ENCODE results near the gene STAB1. TPM values are rescaled to one million over a fixed set of nuclear protein-coding genes. Genes with fewer than 3 reads are reported as not detected.
A peak's percentile ranks its signal among the peaks of the same experiment; 100 is the strongest.

The STAB1 gene
- total RNA-seq, 1 donor from 2014 or later = 67.3 TPM

DNA sequence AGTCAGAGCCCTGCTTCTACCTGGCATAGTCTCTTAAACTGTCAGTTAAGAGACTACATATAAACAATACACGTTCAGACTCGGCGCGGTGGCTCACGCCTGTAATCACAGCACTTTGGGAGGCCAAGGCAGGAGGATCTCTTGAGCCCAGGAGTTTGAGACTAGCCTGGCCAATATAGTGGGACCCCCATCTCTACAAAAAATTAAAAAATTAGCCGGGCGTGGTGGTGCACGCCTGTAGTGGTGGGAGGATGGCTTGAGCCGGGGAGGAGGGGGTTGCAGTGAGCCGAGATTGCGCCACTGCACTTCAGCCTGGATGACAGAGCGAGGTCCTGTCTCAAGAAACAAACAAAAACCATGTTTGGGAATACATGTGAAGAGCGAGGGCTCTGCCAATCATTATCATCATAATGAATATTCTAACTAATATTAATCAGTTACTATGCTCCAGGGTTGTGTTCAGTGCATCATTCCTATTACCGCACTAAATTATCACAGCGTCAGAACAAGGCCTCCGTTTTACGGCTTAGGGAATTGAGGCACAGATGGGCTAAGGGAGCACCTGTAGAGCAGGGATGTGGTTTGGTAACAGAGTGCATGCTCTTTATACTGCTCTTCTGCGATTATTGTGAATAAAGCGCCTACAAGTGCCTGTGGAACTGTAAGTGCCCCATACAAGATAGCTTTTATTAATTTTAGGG is 40.4 kb downstream of the STAB1 start:
- peaks cover 0 to 8% (median 3%) of the 10 kb centered on the region in 3 donors for H3K36me3 ChIP-seq (ENCODE audit: control insufficient read depth in 3 of 3, insufficient read depth in 3 of 3, low read length in 3 of 3)
- peaks cover 52 to 70% (median 55%) of the 10 kb centered on the region in 3 donors for H3K4me1 ChIP-seq (ENCODE audit: control insufficient read depth in 3 of 3, insufficient read depth in 3 of 3, low read length in 3 of 3)
- H3K9ac ChIP-seq (ENCODE audit: low read depth in 1 of 3, low read length in 3 of 3) = peak overlapping the region; percentile 27 to 50 (median 40)
- H3K27ac ChIP-seq (ENCODE audit: low read depth, low read length) = peak overlapping the region; percentile 36
- peaks cover 0 to 3% (median 0%) of the 10 kb centered on the region in 3 donors for H3K27me3 ChIP-seq (ENCODE audit: control insufficient read depth in 3 of 3, insufficient read depth in 3 of 3, low read length in 3 of 3)
- peak overlapping the region in 2 of 3 donors; percentile 62 to 94 for H3K4me3 ChIP-seq (ENCODE audit: low read length in 3 of 3)
- no peaks in the 10 kb centered on the region for H3K9me3 ChIP-seq (ENCODE audit: control insufficient read depth in 3 of 3, low read length in 3 of 3)

DNA sequence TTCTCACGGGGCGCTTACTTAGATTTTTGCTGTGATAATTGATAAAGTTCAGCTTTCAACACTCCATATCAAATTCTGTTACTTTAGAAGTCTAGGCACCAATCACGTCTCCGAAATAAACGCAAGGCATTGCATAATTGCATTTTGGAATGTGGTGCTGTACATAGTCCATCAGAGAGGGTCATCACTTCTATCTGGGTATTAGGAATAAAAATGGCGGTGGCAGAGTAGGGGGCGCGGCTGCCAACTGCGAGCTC is 40.9 kb downstream of the STAB1 start:
- Histone ChIP-seq H3K9ac (ENCODE audit: low read depth in 1 of 3, low read length in 3 of 3) (peak overlapping the region; percentile 27 to 50 (median 40)), H3K4me1 (ENCODE audit: control insufficient read depth in 3 of 3, insufficient read depth in 3 of 3, low read length in 3 of 3) (peaks cover 47 to 65% (median 50%) of the 10 kb centered on the region in 3 donors), H3K27me3 (ENCODE audit: control insufficient read depth in 3 of 3, insufficient read depth in 3 of 3, low read length in 3 of 3) (peaks cover 0 to 3% (median 0%) of the 10 kb centered on the region in 3 donors), H3K27ac (ENCODE audit: low read depth, low read length) (peak overlapping the region; percentile 36), H3K4me3 (ENCODE audit: low read length in 3 of 3) (peak overlapping the region; percentile 58 to 94 (median 62)), H3K9me3 (ENCODE audit: control insufficient read depth in 3 of 3, low read length in 3 of 3) (no peaks in the 10 kb centered on the region), H3K36me3 (ENCODE audit: control insufficient read depth in 3 of 3, insufficient read depth in 3 of 3, low read length in 3 of 3) (peaks cover 3 to 8% (median 6%) of the 10 kb centered on the region in 3 donors)

DNA sequence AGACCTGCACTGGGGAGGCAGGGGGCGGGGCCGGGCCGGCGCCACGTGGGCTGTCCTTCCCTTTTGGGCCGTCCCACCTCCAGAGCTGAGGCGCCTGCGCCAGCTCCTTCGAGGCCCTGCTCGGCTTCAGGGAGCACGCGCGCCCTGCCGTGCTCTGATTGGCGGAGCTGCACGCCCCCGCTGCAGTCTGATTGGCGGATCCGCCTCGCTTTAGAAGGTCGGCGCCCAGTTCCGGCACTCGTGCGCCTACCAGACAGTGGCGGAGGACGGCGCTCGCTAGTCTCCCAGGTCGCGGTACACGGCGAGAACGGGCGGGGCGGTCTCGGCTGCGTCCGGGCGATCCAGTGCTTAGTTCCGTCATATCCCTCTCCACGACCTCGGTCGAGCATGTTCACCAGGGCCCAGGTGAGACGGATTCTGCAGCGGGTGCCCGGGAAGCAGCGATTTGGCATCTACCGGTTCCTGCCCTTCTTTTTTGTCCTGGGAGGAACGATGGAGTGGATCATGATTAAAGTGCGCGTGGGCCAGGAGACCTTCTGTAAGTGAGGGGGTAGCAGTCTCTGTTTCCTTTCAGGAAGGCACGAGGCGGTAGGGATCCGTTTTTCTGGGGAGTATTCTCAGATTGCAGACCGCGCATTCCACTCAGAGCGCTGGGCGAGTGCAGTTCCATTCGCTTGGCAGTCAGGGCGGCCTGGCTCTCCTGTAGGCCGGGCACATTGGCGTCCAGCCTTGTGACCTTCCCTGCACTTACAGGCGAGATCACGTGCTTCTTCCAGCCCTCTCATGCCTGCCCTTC is 41.4 kb downstream of the STAB1 start, which contains the start of gene UQCC5:
Gene UQCC5 (plus strand): TSS at position 237 of the 796 bp plus-strand sequence. CDS start 151 bp downstream, at position 388.
- Histone ChIP-seq H3K9ac (ENCODE audit: low read depth in 1 of 3, low read length in 3 of 3) (peak within 1 kb of the TSS; percentile 87 to 100 (median 96)), H3K4me1 (ENCODE audit: control insufficient read depth in 3 of 3, insufficient read depth in 3 of 3, low read length in 3 of 3) (peaks cover 43 to 61% (median 45%) of the 10 kb centered on the region in 3 donors), H3K27ac (ENCODE audit: low read depth, low read length) (peak within 1 kb of the TSS; percentile 93), H3K27me3 (ENCODE audit: control insufficient read depth in 3 of 3, insufficient read depth in 3 of 3, low read length in 3 of 3) (peaks cover 0 to 3% (median 0%) of the 10 kb centered on the region in 3 donors), H3K4me3 (ENCODE audit: low read length in 3 of 3) (peak within 1 kb of the TSS; percentile 94 to 98 (median 94)), H3K36me3 (ENCODE audit: control insufficient read depth in 3 of 3, insufficient read depth in 3 of 3, low read length in 3 of 3) (peaks cover 5 to 8% (median 7%) of the 10 kb centered on the region in 3 donors), H3K9me3 (ENCODE audit: control insufficient read depth in 3 of 3, low read length in 3 of 3) (no peaks in the 10 kb centered on the region)

DNA sequence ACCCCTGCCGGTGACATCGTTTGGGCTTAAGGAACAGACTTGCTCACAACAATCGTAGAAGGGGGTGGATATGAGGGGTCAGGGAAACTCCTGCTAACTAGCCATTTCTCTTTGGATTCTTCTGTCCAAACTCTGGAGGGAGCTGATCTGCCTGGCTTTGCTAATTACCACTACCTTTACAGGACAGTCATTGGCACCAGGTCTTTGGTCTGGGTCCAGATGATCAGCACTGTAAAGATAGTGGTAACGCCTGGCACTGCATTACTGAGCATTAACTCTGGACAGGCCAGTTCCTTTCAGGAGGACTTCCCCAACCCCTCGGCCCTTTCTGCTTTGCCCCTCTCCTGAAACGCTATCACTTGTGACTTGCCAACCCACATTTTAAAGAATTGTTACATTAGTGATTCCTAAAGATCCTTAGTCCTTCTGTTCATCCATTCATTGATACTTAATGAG is 42.1 kb downstream of the STAB1 start:
- H3K4me3 ChIP-seq (ENCODE audit: low read length in 3 of 3) = peak overlapping the region; percentile 94 to 98 (median 94)
- H3K9ac ChIP-seq (ENCODE audit: low read depth in 1 of 3, low read length in 3 of 3) = peak overlapping the region; percentile 87 to 100 (median 96)
- H3K27me3 ChIP-seq (ENCODE audit: control insufficient read depth in 3 of 3, insufficient read depth in 3 of 3, low read length in 3 of 3) = peaks cover 0 to 3% (median 0%) of the 10 kb centered on the region in 3 donors
- H3K27ac ChIP-seq (ENCODE audit: low read depth, low read length) = peak overlapping the region; percentile 93
- no peaks in the 10 kb centered on the region for H3K9me3 ChIP-seq (ENCODE audit: control insufficient read depth in 3 of 3, low read length in 3 of 3)
- peaks cover 5 to 9% (median 8%) of the 10 kb centered on the region in 3 donors for H3K36me3 ChIP-seq (ENCODE audit: control insufficient read depth in 3 of 3, insufficient read depth in 3 of 3, low read length in 3 of 3)
- peaks cover 39 to 55% (median 41%) of the 10 kb centered on the region in 3 donors for H3K4me1 ChIP-seq (ENCODE audit: control insufficient read depth in 3 of 3, insufficient read depth in 3 of 3, low read length in 3 of 3)

DNA sequence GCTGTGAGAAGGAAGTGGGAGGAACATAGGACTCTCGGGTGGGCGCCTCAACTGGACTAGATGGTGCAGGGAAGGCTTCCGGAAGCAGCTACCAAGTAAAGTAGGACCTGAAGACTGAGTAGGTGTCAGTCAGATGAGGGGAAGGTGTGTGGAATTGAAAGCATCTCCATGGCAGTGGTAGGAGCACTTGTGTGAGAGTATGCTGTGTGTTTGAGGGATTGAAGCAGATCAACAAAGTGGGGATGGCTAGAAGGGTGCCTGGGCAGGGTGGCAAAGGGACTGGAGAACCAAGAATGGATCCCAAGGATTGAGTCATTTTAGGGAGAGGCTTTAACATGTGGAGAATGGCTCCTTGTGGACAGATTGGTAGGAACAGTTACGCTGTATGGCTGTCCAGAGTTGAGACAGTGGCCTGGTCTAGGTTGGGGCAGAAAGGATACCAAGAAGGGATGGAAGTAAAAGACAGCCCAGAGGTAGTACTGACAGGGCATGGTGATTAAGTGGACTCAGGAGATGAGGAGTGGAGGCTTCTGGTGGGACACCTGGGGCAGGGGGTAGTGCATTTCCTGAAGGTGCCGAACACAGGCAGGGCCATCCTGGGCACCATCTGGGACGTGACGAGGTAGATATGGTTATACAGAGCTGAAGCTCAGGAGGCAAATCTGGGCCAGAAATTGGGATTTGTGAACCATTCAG is 42.7 kb downstream of the STAB1 start:
- H3K4me1 ChIP-seq (ENCODE audit: control insufficient read depth in 3 of 3, insufficient read depth in 3 of 3, low read length in 3 of 3) = peaks cover 33 to 48% (median 35%) of the 10 kb centered on the region in 3 donors
- peak overlapping the region; percentile 87 to 100 (median 96) for H3K9ac ChIP-seq (ENCODE audit: low read depth in 1 of 3, low read length in 3 of 3)
- no peaks in the 10 kb centered on the region for H3K9me3 ChIP-seq (ENCODE audit: control insufficient read depth in 3 of 3, low read length in 3 of 3)
- H3K27me3 ChIP-seq (ENCODE audit: control insufficient read depth in 3 of 3, insufficient read depth in 3 of 3, low read length in 3 of 3) = peaks cover 0 to 3% (median 0%) of the 10 kb centered on the region in 3 donors
- peak overlapping the region; percentile 94 to 98 (median 94) for H3K4me3 ChIP-seq (ENCODE audit: low read length in 3 of 3)
- peak overlapping the region; percentile 93 for H3K27ac ChIP-seq (ENCODE audit: low read depth, low read length)
- H3K36me3 ChIP-seq (ENCODE audit: control insufficient read depth in 3 of 3, insufficient read depth in 3 of 3, low read length in 3 of 3) = peaks cover 5 to 9% (median 8%) of the 10 kb centered on the region in 3 donors

DNA sequence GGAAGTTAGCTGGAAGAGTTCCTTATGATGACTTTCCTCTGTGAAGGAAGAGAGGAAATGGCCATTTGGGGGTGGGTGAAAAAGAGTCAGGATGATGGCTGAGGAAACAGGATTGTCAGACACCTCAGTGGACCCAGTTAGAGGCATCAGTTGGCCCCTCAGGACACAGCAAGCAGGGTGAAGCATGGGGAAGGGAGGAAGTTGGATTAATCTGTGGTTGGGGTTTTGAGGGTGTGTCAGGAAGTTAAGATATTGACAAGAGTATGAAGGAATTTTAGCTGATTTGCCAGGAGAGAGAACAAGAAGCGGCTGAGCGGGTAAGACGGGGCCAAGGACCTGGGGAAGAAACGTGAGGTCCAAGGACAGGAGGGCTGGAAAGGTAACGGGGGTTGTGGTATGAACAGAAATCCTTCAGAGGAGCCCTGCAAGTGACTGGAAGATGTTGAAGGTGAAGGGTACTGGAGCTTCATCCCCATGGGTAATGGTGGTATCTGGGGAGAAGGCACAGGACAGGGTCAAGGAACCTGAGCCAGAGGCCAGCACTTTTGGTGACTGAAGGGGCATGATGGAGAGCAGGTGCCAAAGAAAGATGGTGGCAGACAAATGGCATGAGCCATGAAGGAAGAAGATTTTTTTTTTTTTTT is 44.0 kb downstream of the STAB1 start:
- Histone ChIP-seq H3K9ac (ENCODE audit: low read depth in 1 of 3, low read length in 3 of 3) (peak overlapping the region in 1 of 3 donors; percentile 45), H3K4me1 (ENCODE audit: control insufficient read depth in 3 of 3, insufficient read depth in 3 of 3, low read length in 3 of 3) (peaks cover 31 to 45% (median 33%) of the 10 kb centered on the region in 3 donors), H3K27me3 (ENCODE audit: control insufficient read depth in 3 of 3, insufficient read depth in 3 of 3, low read length in 3 of 3) (peaks cover 0 to 3% (median 0%) of the 10 kb centered on the region in 3 donors), H3K9me3 (ENCODE audit: control insufficient read depth in 3 of 3, low read length in 3 of 3) (no peaks in the 10 kb centered on the region), H3K4me3 (ENCODE audit: low read length in 3 of 3) (peak overlapping the region in 1 of 3 donors; percentile 58), H3K36me3 (ENCODE audit: control insufficient read depth in 3 of 3, insufficient read depth in 3 of 3, low read length in 3 of 3) (peaks cover 5 to 9% (median 8%) of the 10 kb centered on the region in 3 donors), H3K27ac (ENCODE audit: low read depth, low read length) (no peak overlapping the region)

DNA sequence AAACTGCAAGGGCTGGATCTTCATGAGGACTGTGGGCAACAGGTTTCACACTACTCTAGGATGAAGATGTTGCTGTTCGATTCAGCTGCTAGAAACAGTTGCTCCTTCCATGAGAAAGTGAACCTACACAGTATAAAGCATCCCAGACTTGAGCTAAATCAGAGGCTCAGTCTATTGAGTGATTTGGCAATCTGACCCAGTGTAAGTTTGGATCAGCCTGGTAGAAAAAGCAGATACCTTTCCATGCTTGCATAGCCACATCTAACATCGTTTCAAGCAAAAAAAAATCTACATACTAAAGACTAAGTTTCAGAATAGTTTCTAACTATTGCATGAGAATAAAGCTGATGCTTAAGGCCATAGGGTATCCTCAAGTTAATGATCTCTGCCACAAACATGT is 45.9 kb downstream of the STAB1 start:
- no peaks in the 10 kb centered on the region for H3K27me3 ChIP-seq (ENCODE audit: control insufficient read depth in 3 of 3, insufficient read depth in 3 of 3, low read length in 3 of 3)
- H3K4me1 ChIP-seq (ENCODE audit: control insufficient read depth in 3 of 3, insufficient read depth in 3 of 3, low read length in 3 of 3) = peaks cover 31 to 38% (median 33%) of the 10 kb centered on the region in 3 donors
- H3K27ac ChIP-seq (ENCODE audit: low read depth, low read length) = no peak overlapping the region
- no peaks in the 10 kb centered on the region for H3K9me3 ChIP-seq (ENCODE audit: control insufficient read depth in 3 of 3, low read length in 3 of 3)
- H3K4me3 ChIP-seq (ENCODE audit: low read length in 3 of 3) = no peak overlapping the region
- no peak overlapping the region for H3K9ac ChIP-seq (ENCODE audit: low read depth in 1 of 3, low read length in 3 of 3)
- peaks cover 5 to 12% (median 8%) of the 10 kb centered on the region in 3 donors for H3K36me3 ChIP-seq (ENCODE audit: control insufficient read depth in 3 of 3, insufficient read depth in 3 of 3, low read length in 3 of 3)

DNA sequence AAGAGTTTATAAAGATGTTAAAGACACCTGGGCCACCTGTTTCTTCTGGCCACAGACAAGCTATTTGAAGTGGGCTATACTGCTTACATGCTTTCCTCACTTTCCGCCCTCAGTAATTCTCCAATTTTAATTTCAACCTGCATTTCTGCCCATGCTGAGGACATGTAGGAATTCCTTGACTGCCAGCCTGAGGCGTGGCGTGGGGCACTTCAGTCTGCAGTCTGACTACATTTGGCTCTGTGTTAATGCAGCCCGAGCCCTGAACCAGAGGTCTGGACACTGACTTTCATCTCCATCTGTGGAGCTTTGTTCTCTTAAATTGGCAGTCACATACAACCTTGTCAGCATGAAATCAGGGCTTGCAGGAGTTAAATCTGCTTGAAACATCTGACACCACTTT is 49.8 kb downstream of the STAB1 start:
- no peak overlapping the region for H3K27ac ChIP-seq (ENCODE audit: low read depth, low read length)
- no peaks in the 10 kb centered on the region for H3K27me3 ChIP-seq (ENCODE audit: control insufficient read depth in 3 of 3, insufficient read depth in 3 of 3, low read length in 3 of 3)
- no peak overlapping the region for H3K4me3 ChIP-seq (ENCODE audit: low read length in 3 of 3)
- peak overlapping the region in 1 of 3 donors; percentile 9 for H3K9ac ChIP-seq (ENCODE audit: low read depth in 1 of 3, low read length in 3 of 3)
- H3K36me3 ChIP-seq (ENCODE audit: control insufficient read depth in 3 of 3, insufficient read depth in 3 of 3, low read length in 3 of 3) = peaks cover 3 to 24% (median 23%) of the 10 kb centered on the region in 3 donors
- peaks cover 3 to 5% (median 5%) of the 10 kb centered on the region in 3 donors for H3K4me1 ChIP-seq (ENCODE audit: control insufficient read depth in 3 of 3, insufficient read depth in 3 of 3, low read length in 3 of 3)
- no peaks in the 10 kb centered on the region for H3K9me3 ChIP-seq (ENCODE audit: control insufficient read depth in 3 of 3, low read length in 3 of 3)

Data from skeletal muscle tissue (tissue), 4 donors.